AG04450 (cell line): ENCODE data around the gene PSMB2. TPM values are rescaled to one million over a fixed set of nuclear protein-coding genes. Genes with fewer than 3 reads are reported as not detected.

Experiments used
- CTCF ChIA-PET: fragments of 300-600, 350-600 bp; formaldehyde crosslinking; extraction: SDS; loops from one replicate; lab custom pipeline; 2022; ENCODE audit warnings: antibody characterized with exemption, inconsistent platforms; lab: Charles Lee
- POLR2A ChIA-PET: fragments of 350-600 bp; formaldehyde crosslinking; extraction: SDS; loops from one replicate; lab custom pipeline; 2021; ENCODE audit warnings: antibody characterized with exemption, inconsistent platforms; lab: Yijun Ruan, JAX
- DNase-seq: peaks from one replicate; pipeline ENCODE4 v3.0.0-alpha.2; 2011; ENCODE audit warnings: low read depth, low spot score
- H3K27ac ChIP-seq: one replicate; pipeline ENCODE4 v1.5.1; 2012; ENCODE audit warnings: low read depth, low read length, control low read depth
- H3K27me3 ChIP-seq: one replicate; pipeline ENCODE4 v1.6.0; 2012; ENCODE audit warnings: low read length; ENCODE audit not compliant: control insufficient read depth, insufficient read depth
- H3K4me3 ChIP-seq: 2 replicates; pipeline ENCODE4 v1.5.1; 2011; ENCODE audit warnings: mild to moderate bottlenecking, low read depth, low read length, control low read depth
- H3K9me3 ChIP-seq: 2 replicates; pipeline ENCODE4 v1.5.1; 2012; ENCODE audit warnings: low read length; ENCODE audit not compliant: control insufficient read depth, insufficient read depth
- CTCF ChIP-seq: IDR thresholded peaks from 2 replicates; pipeline ENCODE4 v1.5.1; 2011; ENCODE audit warnings: low read depth, low read length, control low read depth, inconsistent platforms
- polyA plus RNA-seq: library from polyadenylated mRNA; depleted of rRNA; stranded (reverse); fragments of >200 nt; gene quantifications from 2 replicates; pipeline ENCODE4 v1.2.3, GENCODE V29; 2011; rRNA removed

PSMB2 gene
- polyA plus RNA-seq, 1 experiment: 99.1 TPM

- no peak for DNase-seq
- Histone ChIP-seq H3K4me3 (no peak overlapping the region), H3K27me3 (no peaks in the 10 kb centered on the region), H3K9me3 (peaks cover 4% of the 10 kb centered on the region; the same call in 1 of the 2 replicates), H3K27ac (no peak overlapping the region)
- no peak for TF ChIP-seq CTCF
- CTCF ChIA-PET: interaction anchor here (1.1 kb wide), 1 partner anchor 102 kb away, joined by 3 read pairs; no protein-coding TSS in a partner anchor
- POLR2A ChIA-PET: no interaction called here
Observed at GRCh38 chr1:35553851-35554250, 87.5 kb downstream of the PSMB2 start.

Other genes with a start within 250 kb of the PSMB2 start
- gene KIAA0319L, start 84.1 kb downstream of the PSMB2 start, polyA plus RNA-seq: 53.2 and 69.5 TPM in 2 replicates
- gene NCDN, start 83.7 kb downstream of the PSMB2 start, polyA plus RNA-seq: 16.7 and 22.6 TPM in 2 replicates
- gene TFAP2E, start 68.2 kb downstream of the PSMB2 start, polyA plus RNA-seq: 0.05 and 0.06 TPM in 2 replicates
- 17.8 and 19.2 TPM in 2 replicates for gene C1orf216, start 77.4 kb upstream of the PSMB2 start, polyA plus RNA-seq
- 3.0 and 3.8 TPM in 2 replicates for gene CLSPN, start 128.5 kb upstream of the PSMB2 start, polyA plus RNA-seq
- gene AGO4, start 166.5 kb upstream of the PSMB2 start, polyA plus RNA-seq: 8.6 and 9.1 TPM in 2 replicates
- gene AGO1, start 241.7 kb upstream of the PSMB2 start, polyA plus RNA-seq: 14.8 and 17.6 TPM in 2 replicates